ENCODE measurements around the gene PTPRN2. TPM values are rescaled to one million over a fixed set of nuclear protein-coding genes. Genes with fewer than 3 reads are reported as not detected.

Gene PTPRN2
- total RNA-seq, 4 donors from 2014 or later, result 6.6 to 10.7 (median 8.2) TPM

GRCh38 chr7:157574120-157574825 is 1013.4 kb downstream of the PTPRN2 start:
- H3K4me1 ChIP-seq, result peaks cover 0 to 2% (median 0%) of the 10 kb centered on the region in 4 donors
- H3K36me3 ChIP-seq, result no peaks in the 10 kb centered on the region
- no peak overlapping the region for H3K4me3 ChIP-seq
- no peak for TF ChIP-seq POLR2A (IDR thresholded peaks at IDR 0.05)
- TF ChIP-seq EP300 (IDR thresholded peaks at IDR 0.05), result no peak
- no peak for TF ChIP-seq CTCF (IDR thresholded peaks at IDR 0.05)
- H3K9me3 ChIP-seq, result no peaks in the 10 kb centered on the region
- H3K27me3 ChIP-seq, result no peaks in the 10 kb centered on the region
- 68 to 75% methylated on average over 24 of the region's 24 CpGs for WGBS, 2 donors
- no peak overlapping the region for H3K27ac ChIP-seq
- no peak for DNase-seq (ENCODE audit: low spot score in 2 of 2)

- DNase-seq (ENCODE audit: low spot score in 2 of 2), result no peak
- no peaks in the 10 kb centered on the region for H3K36me3 ChIP-seq
- WGBS, 2 donors, result 90 to 93% methylated on average over 5 of the region's 5 CpGs
- H3K27ac ChIP-seq, result no peak overlapping the region
- TF ChIP-seq EP300 (IDR thresholded peaks at IDR 0.05), result no peak
- TF ChIP-seq CTCF (IDR thresholded peaks at IDR 0.05), result no peak
- no peak for TF ChIP-seq POLR2A (IDR thresholded peaks at IDR 0.05)
- no peaks in the 10 kb centered on the region for H3K9me3 ChIP-seq
- H3K4me1 ChIP-seq, result peaks cover 0 to 11% (median 0%) of the 10 kb centered on the region in 4 donors
- no peak overlapping the region for H3K4me3 ChIP-seq
- no peaks in the 10 kb centered on the region for H3K27me3 ChIP-seq
These were observed 1014.4 kb downstream of the PTPRN2 start for GRCh38 chr7:157573244-157573643.

- Histone ChIP-seq H3K9me3 (no peaks in the 10 kb centered on the region), H3K4me1 (peaks cover 0 to 17% (median 0%) of the 10 kb centered on the region in 4 donors), H3K36me3 (no peaks in the 10 kb centered on the region), H3K27ac (no peak overlapping the region), H3K4me3 (no peak overlapping the region), H3K27me3 (no peaks in the 10 kb centered on the region)
- TF ChIP-seq EP300 (IDR thresholded peaks at IDR 0.05), result no peak
- no peak for TF ChIP-seq POLR2A (IDR thresholded peaks at IDR 0.05)
- no peak for TF ChIP-seq CTCF (IDR thresholded peaks at IDR 0.05)
- WGBS, 2 donors, result 77 to 81% methylated on average over 14 of the region's 14 CpGs
- DNase-seq (ENCODE audit: low spot score in 2 of 2), result no peak
These were observed 1015.0 kb downstream of the PTPRN2 start for GRCh38 chr7:157572622-157573021.

GRCh38 chr7:157570531-157571200 is 1017.0 kb downstream of the PTPRN2 start:
- no peak overlapping the region for H3K27ac ChIP-seq
- DNase-seq (ENCODE audit: low spot score in 2 of 2), result no peak
- no peaks in the 10 kb centered on the region for H3K36me3 ChIP-seq
- H3K4me1 ChIP-seq, result peaks cover 0 to 18% (median 0%) of the 10 kb centered on the region in 4 donors
- H3K27me3 ChIP-seq, result no peaks in the 10 kb centered on the region
- no peaks in the 10 kb centered on the region for H3K9me3 ChIP-seq
- WGBS, 2 donors, result 91 to 92% methylated on average over 24 of the region's 24 CpGs
- no peak overlapping the region for H3K4me3 ChIP-seq
- TF ChIP-seq CTCF (IDR thresholded peaks at IDR 0.05) (no peak), POLR2A (IDR thresholded peaks at IDR 0.05) (no peak), EP300 (IDR thresholded peaks at IDR 0.05) (no peak)

GRCh38 chr7:157569967-157570366 is 1017.7 kb downstream of the PTPRN2 start:
- no peak overlapping the region for H3K27ac ChIP-seq
- no peaks in the 10 kb centered on the region for H3K27me3 ChIP-seq
- H3K4me3 ChIP-seq, result no peak overlapping the region
- WGBS, 2 donors, result 91 to 92% methylated on average over 8 of the region's 8 CpGs
- no peaks in the 10 kb centered on the region for H3K9me3 ChIP-seq
- peaks cover 0 to 5% (median 0%) of the 10 kb centered on the region in 3 donors for H3K36me3 ChIP-seq
- DNase-seq (ENCODE audit: low spot score in 2 of 2), result no peak
- peaks cover 0 to 18% (median 0%) of the 10 kb centered on the region in 4 donors for H3K4me1 ChIP-seq
- TF ChIP-seq POLR2A (IDR thresholded peaks at IDR 0.05) (no peak), EP300 (IDR thresholded peaks at IDR 0.05) (no peak), CTCF (IDR thresholded peaks at IDR 0.05) (no peak)
